ENCODE data around the gene FNDC3B.

The FNDC3B gene

GRCh38 chr3:172079326-172079976 lies 40.1 kb downstream of the FNDC3B start:
- TF ChIP-seq USF1 (IDR thresholded peaks at IDR 0.05): no peak
- no peak for TF ChIP-seq CREB1 (IDR thresholded peaks at IDR 0.05; ENCODE audit: low read depth)
- no peak for TF ChIP-seq TCF12 (IDR thresholded peaks at IDR 0.05; ENCODE audit: low read depth)
- no peak for TF ChIP-seq NFIC (IDR thresholded peaks at IDR 0.05)
- TF ChIP-seq, protein P1, sequence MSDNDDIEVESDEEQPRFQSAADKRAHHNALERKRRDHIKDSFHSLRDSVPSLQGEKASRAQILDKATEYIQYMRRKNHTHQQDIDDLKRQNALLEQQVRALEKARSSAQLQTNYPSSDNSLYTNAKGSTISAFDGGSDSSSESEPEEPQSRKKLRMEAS (IDR thresholded peaks at IDR 0.05): no peak

DNA sequence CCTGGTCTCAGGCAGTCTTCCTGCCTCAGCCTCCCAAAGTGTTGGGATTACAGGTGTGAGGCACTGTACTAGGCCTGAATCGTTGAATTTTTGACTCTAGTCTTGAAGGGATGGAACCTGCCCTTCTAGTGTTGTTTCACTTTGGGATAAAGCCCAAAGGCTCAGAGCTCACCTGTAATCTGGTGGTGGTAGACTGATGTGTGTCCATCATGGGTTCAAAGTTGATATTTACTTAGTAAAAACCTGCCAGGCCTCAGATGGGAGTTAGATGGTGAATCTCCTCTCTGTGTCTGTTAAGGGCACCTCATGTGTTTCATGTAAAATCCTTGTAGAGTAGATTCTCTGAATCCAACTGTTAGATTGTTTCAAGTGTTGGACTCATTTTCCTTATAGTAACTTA lies 41.1 kb downstream of the FNDC3B start:
- no peak for TF ChIP-seq TCF12 (IDR thresholded peaks at IDR 0.05; ENCODE audit: low read depth)
- TF ChIP-seq, protein P2, sequence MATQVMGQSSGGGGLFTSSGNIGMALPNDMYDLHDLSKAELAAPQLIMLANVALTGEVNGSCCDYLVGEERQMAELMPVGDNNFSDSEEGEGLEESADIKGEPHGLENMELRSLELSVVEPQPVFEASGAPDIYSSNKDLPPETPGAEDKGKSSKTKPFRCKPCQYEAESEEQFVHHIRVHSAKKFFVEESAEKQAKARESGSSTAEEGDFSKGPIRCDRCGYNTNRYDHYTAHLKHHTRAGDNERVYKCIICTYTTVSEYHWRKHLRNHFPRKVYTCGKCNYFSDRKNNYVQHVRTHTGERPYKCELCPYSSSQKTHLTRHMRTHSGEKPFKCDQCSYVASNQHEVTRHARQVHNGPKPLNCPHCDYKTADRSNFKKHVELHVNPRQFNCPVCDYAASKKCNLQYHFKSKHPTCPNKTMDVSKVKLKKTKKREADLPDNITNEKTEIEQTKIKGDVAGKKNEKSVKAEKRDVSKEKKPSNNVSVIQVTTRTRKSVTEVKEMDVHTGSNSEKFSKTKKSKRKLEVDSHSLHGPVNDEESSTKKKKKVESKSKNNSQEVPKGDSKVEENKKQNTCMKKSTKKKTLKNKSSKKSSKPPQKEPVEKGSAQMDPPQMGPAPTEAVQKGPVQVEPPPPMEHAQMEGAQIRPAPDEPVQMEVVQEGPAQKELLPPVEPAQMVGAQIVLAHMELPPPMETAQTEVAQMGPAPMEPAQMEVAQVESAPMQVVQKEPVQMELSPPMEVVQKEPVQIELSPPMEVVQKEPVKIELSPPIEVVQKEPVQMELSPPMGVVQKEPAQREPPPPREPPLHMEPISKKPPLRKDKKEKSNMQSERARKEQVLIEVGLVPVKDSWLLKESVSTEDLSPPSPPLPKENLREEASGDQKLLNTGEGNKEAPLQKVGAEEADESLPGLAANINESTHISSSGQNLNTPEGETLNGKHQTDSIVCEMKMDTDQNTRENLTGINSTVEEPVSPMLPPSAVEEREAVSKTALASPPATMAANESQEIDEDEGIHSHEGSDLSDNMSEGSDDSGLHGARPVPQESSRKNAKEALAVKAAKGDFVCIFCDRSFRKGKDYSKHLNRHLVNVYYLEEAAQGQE (IDR thresholded peaks at IDR 0.05; ENCODE audit: low read depth): no peak

- TF ChIP-seq ZBTB7A (IDR thresholded peaks at IDR 0.05; ENCODE audit: low read depth): no peak
Observed at GRCh38 chr3:172082269-172082668, 42.9 kb downstream of the FNDC3B start.

DNA sequence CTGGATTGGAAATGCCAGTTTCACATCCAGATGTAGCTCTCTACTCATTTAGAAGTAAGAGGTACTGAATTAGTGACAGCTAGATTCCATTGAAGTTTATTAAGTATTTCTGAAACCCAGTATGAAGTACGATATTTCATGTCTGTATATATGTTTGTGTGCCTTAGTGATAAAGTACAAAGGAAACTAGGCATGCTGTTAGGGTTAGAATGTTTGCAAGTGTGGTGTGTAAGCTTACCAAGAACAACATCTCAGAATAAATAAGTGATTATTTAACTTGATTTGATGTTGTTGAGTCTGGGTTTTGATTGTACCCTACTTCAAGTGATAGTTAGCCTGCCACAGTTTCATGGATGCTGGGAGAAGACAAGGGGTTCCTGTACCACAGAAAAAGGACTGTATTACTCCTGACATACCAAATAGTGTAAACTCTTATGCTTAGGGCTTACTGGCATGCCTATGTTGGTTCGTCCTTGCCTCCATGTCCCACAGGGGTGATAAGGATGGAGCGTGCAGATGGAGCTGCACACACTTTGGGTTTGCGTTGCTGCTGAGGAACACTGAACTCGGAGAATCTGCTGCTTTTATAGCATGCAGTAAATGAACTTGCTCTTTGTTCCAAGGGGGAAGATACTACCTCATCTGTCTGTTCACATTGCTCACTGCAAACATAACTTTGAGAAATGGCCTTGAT lies 43.6 kb downstream of the FNDC3B start:
- no peak for TF ChIP-seq CREB1 (IDR thresholded peaks at IDR 0.05; ENCODE audit: low read depth)
- no peak for TF ChIP-seq FOXM1 (IDR thresholded peaks at IDR 0.05; ENCODE audit: borderline replicate concordance, low read depth)
- no peak for TF ChIP-seq TCF12 (IDR thresholded peaks at IDR 0.05; ENCODE audit: low read depth)
- no peak for TF ChIP-seq TAF1 (IDR thresholded peaks at IDR 0.05; ENCODE audit: low read depth)
- TF ChIP-seq, protein P2 (IDR thresholded peaks at IDR 0.05; ENCODE audit: low read depth): no peak
- no peak for TF ChIP-seq NFIC (IDR thresholded peaks at IDR 0.05)
- TF ChIP-seq TEAD4 (IDR thresholded peaks at IDR 0.05): no peak
- no peak for TF ChIP-seq ZBTB7A (IDR thresholded peaks at IDR 0.05; ENCODE audit: low read depth)
- TF ChIP-seq, protein P1 (IDR thresholded peaks at IDR 0.05): no peak
- no peak for TF ChIP-seq USF1 (IDR thresholded peaks at IDR 0.05)
- no peak for TF ChIP-seq EP300 (IDR thresholded peaks at IDR 0.05; ENCODE audit: borderline replicate concordance)
- no peak for TF ChIP-seq EGR1 (IDR thresholded peaks at IDR 0.05)

DNA sequence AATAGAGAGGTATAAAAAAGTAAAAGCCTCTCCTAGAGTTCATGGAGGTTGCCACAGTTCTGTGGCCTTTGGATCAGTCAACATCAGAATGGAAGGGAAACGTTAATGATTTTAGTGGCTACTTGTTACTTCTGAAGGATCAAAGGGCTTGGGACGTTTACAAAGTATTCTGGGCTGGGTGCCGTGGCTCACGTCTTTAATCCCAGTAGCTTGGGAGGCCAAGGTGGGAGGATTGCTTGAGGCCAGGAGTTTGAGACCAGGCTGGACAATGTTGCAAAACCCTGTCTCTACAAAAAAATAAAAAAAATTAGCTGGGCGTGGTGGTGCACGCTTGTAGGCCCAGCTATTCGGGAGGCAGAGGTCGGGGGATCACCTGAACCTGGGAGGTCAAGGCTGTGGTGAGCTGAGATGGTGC lies 44.6 kb downstream of the FNDC3B start:
- TF ChIP-seq TAF1 (IDR thresholded peaks at IDR 0.05; ENCODE audit: low read depth): no peak
- TF ChIP-seq NFIC (IDR thresholded peaks at IDR 0.05): no peak
- no peak for TF ChIP-seq RAD21 (IDR thresholded peaks at IDR 0.05; ENCODE audit: low read depth)
- TF ChIP-seq CEBPB (IDR thresholded peaks at IDR 0.05): no peak
- TF ChIP-seq, protein P1 (IDR thresholded peaks at IDR 0.05): no peak
- TF ChIP-seq TCF12 (IDR thresholded peaks at IDR 0.05; ENCODE audit: low read depth): no peak
- TF ChIP-seq, protein P2 (IDR thresholded peaks at IDR 0.05; ENCODE audit: low read depth): no peak
- TF ChIP-seq ZBTB7A (IDR thresholded peaks at IDR 0.05; ENCODE audit: low read depth): no peak
- no peak for TF ChIP-seq FOXM1 (IDR thresholded peaks at IDR 0.05; ENCODE audit: borderline replicate concordance, low read depth)
- no peak for TF ChIP-seq USF1 (IDR thresholded peaks at IDR 0.05)
- TF ChIP-seq CREB1 (IDR thresholded peaks at IDR 0.05; ENCODE audit: low read depth): no peak
- no peak for TF ChIP-seq TEAD4 (IDR thresholded peaks at IDR 0.05)
- TF ChIP-seq EGR1 (IDR thresholded peaks at IDR 0.05): no peak
- TF ChIP-seq YY1 (IDR thresholded peaks at IDR 0.05; ENCODE audit: low read depth): no peak
- TF ChIP-seq EP300 (IDR thresholded peaks at IDR 0.05; ENCODE audit: borderline replicate concordance): no peak

Data from Ishikawa (cell line).